ENCODE data around the gene CEP83. TPM values are rescaled to one million over a fixed set of nuclear protein-coding genes. Genes with fewer than 3 reads are reported as not detected.
"Not testable (repeated sequence)": the region's sequence is repeated elsewhere in the genome, so short reads cannot be mapped to it uniquely, and the experiment has no call there.

Gene CEP83
- total RNA-seq, 1 donor from 2014 or later = 10.2 TPM

DNA sequence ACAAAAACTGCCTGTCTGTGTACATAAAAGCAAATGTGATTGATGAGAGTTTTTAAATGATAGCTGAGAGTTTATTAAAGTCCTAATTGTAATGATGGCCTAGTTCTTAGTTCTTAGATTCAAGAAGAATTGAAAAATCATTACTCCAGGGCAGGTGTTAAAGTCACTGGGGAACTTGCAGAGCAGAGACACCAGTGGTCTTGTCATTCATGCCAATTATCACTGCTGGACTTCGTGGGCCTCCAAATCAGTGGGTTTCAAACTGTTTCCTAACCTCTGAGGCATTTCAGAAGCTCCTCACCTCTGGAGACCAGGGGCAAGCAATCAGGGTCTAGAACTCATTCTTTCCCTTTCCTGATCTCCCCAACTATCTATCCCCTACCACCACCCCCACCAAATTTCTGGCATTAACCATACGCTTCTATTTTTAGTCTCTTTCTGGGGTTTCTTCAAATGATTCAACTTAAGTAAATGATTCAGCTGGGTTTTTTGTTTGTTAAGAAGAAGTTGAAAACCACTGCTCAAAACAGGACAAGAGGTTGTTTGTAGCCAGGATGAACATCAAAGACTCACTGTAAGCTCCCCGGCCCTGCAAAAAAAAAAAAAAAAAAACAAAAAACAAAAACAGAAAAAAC, 80.1 kb downstream of the CEP83 start:
- DNase-seq (ENCODE audit: low read depth) = peak; percentile 11

DNA sequence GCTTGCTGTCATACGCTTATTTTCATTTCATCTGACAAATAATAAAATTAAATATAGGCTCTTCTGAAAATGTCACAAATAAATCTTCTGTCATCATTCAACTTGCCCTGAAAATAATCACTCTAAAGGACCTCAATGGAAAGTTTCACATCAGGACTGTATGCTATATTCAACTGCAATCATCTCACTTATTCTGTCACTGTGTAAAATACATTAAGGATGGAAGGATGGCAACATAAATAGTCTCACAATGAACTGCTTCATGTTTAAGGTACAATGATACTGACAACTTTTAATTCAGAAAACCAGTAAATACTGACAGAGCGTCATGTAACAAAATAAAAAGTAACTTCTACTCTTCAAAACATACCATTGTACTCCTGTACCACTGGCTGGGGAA, 82.1 kb downstream of the CEP83 start:
- DNase-seq (ENCODE audit: low read depth) = no peak

- no peak for DNase-seq (ENCODE audit: low read depth)
Observed at GRCh38 chr12:94374124-94374523, 85.5 kb downstream of the CEP83 start.

- DNase-seq (ENCODE audit: low read depth) = no peak
Observed at GRCh38 chr12:94372461-94372860, 87.2 kb downstream of the CEP83 start.

GRCh38 chr12:94362653-94363052, 97.0 kb downstream of the CEP83 start:
- DNase-seq (ENCODE audit: low read depth) = no peak

DNA sequence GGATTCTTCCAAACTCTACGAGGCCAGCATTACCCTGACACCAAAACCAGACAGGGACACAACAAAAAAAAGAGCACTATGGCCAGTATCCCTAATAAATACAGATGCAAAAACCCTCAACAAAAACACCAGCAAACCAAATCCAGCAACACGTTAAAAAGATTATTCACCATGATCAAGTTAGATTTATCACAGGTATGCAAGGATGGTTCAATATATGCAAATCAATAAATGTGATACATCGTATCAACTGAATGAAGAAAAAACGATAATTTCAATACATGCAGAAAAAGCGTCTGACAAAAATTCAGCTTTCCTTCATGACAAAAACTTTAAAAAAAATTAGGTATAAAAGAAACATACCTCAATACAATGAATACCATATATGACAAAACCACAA, 99.9 kb downstream of the CEP83 start:
- DNase-seq (ENCODE audit: low read depth) = no peak

DNA sequence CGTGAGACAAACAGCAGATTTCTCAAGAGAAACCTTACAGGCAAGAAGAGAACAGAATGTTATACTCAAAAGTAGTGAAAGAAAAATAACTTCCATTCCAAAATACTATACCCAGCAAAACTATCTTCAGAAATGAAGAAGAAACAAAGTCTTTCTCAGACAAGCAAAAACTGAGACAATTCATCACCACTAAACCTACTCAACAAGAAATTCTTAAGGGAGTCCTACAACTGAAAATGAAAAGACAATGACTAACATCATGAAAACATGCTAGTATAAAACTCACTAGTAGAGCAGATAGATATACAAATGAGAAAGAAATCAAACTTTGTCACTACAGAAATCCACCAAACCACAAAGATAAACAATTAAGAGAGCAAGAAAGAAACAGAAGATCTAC, 106.5 kb downstream of the CEP83 start:
- no peak for DNase-seq (ENCODE audit: low read depth)

GRCh38 chr12:94340573-94340972, 119.1 kb downstream of the CEP83 start:
- DNase-seq (ENCODE audit: low read depth) = no peak

- no peak for DNase-seq (ENCODE audit: low read depth)
Observed at GRCh38 chr12:94338006-94338794, 121.5 kb downstream of the CEP83 start.

DNA sequence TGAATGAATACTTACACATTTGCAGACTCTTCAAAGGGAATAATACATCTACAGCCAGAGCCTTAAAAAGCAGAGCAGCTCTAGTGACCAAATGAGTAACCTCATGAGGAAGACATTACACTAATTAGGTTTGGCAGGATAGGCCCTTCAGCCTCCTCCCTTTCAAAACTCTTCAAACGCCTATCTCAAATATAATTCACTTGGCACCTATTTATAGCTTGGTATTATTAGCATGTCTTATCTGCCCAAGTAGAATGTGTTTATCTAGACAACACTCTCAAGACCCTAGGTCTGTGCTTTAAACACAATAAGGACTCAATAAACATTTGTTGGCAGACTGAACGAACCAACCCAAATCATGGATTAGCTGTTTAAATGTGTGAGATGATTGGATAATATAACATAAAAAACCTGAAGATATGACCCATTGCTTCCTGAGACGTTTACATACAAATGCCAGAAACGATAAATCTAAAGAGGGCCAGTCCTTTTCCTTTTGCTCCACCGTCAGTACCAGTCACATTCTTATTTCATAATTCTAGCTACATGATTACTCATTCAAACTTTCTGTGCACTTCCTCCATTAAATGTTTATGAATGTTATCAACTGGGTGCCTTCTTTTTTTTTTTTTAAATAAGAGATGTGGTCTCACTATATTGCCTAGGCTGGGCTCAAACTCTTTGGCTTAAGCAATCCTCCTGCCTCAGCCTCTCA, 123.3 kb downstream of the CEP83 start:
- DNase-seq (ENCODE audit: low read depth) = no peak

- DNase-seq (ENCODE audit: low read depth) = no peak
Observed at GRCh38 chr12:94333396-94333795, 126.3 kb downstream of the CEP83 start.

DNA sequence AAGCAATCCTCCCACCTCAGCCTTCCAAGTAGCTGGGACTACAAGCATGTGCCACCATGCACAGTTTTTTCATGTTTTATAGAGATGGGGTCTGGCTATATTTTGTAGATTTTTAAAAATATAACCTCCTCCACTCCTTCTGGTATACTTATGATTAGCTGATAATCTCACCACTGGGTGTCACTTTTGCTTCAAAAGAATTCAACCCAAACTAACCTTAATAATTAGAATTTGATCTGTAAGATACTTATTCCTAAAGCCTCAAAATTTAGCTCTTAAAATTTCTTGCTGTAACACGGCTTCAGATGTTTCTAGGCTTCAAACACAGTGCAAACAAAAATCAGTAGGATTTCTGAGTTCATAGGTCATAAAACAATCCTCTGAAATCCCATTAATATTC, 130.3 kb downstream of the CEP83 start:
- peak; percentile 11 for DNase-seq (ENCODE audit: low read depth)

DNA sequence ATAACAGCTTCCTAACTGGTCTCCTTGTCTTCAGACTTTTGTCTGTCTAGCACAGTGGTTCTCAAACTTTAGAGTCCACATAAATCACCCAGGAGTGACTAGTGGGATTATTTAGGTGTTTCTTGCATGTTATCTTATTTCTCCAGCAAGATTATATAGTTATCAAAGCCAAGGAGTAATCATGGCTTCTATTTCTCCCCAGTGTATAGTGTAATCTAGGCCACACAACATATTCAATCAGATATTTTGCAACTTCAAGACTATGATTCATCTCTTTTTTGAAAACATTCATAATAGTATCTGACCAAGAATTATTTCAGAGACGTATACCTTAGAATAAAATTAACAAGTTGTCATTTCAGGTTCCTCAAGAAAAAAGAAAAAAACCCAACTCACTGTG, 131.9 kb downstream of the CEP83 start:
- no peak for DNase-seq (ENCODE audit: low read depth)

DNA sequence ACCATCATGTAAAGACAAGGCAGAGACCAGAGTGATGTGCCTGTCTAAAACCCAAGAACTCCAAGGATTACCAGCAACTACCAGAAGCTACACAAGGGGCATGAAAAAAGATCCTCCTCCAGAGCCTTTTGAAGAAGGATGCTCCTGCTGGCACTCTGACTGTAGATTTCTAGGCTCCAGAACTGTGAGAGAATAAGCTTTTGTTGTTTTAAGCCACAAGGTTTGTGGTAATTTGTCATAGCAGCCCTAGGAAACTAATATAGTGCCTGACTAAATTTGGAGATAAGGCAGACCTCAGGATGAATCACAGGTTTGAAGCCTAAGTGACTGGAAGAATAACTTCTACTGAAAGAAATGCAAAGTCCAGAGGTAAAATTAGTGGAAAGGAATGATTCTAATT, 132.9 kb downstream of the CEP83 start:
- DNase-seq (ENCODE audit: low read depth) = peak; percentile 87

DNA sequence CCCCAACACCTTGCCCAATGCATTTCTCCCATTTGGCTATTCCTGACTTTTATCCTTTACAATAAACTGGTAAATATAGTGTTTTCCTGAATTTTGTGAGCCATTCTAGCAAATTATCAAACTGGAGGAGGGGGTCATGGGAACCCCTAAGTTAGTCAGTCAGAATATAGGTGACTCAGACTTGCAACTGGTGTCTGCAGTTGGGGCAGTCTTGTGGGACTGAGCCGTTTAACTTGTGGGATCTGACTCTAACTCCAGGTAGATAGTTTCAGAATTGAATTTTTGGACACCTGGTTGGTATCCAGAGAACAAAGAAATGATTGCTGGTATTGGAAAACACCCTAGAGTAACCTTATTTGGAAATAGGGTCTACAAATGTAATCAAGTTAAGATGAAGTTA, 133.4 kb downstream of the CEP83 start:
- DNase-seq (ENCODE audit: low read depth) = no peak

GRCh38 chr12:94322346-94322745, 137.3 kb downstream of the CEP83 start:
- no peak for DNase-seq (ENCODE audit: low read depth)

- no peak for DNase-seq (ENCODE audit: low read depth)
Observed at GRCh38 chr12:94320109-94320508, 139.6 kb downstream of the CEP83 start.

GRCh38 chr12:94318181-94318580, 141.5 kb downstream of the CEP83 start:
- no peak for DNase-seq (ENCODE audit: low read depth)

DNA sequence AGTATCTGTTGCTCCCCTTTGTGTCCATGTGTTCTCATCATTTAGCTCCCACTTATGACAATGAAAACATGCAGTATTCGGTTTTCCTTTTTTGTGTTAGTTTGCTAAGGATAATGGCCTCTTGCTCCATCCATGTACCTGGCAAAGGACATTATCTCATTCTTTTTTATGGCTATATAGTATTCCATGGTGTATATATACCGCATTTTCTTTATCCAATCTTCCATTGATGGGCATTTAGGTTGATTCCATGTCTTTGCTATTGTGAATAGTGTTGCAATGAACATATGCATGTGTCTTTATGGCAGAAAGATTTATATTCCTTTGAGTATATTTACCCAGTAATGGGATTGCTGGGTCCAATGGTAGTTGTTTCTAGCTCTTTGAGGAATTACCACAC, 143.1 kb downstream of the CEP83 start:
- not testable (repeated sequence) for DNase-seq (ENCODE audit: low read depth)

DNA sequence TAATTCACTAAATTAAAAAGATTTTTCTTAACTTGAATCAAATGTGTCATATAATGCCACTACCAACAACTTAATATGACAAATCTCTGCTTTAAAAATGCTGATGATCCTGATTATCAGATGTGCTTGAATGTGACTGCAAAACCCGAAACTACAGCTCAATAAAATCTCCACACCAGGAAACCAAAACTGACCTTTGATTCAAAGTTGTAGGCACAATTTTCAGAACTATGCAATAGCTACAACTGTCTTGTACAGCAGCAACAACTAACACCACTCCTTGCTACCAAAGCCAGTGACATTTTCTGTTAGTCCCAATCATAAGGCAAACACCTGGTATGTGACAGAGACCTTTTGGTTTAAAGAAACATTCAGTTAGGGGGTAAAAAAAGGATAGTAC, 147.3 kb downstream of the CEP83 start:
- no peak for DNase-seq (ENCODE audit: low read depth)

GRCh38 chr12:94309373-94309772, 150.3 kb downstream of the CEP83 start:
- DNase-seq (ENCODE audit: low read depth) = no peak

DNA sequence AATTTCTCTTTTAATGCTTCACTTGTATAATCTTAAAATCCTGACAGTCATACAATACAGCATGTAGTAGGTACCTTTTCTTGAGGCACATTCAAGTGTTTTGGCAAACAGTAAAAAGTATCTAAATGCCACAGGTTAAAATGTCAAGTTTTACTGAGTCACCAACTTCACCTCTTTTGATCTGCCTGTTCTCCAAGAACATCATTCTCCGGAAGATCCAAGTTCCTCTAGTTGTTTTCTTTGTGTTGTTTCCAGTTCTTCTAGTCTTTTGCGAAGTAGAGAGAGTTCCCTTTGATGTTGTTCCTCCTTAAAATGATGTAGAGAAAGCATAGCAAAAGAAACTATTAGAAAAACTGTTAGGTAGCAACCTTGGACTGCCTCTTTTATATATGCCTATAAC, 151.1 kb downstream of the CEP83 start:
- DNase-seq (ENCODE audit: low read depth) = no peak
